Measurements from ENCODE around the gene TBCD.

Gene TBCD

GRCh38 chr17:82878527-82878926 lies 126.7 kb downstream of the TBCD start:
- TF ChIP-seq CTCF (IDR thresholded peaks at IDR 0.05; ENCODE audit: extremely low read depth, insufficient read depth, missing control alignments) = no peak
- in situ Hi-C loops (cut with MboI; ENCODE audit: low pct_unique_long_range_greater_than_20kb, low sequenced_read_pairs, unreplicated experiment) = no loop called here
- DNase-seq (ENCODE audit: low spot score) = no peak

DNA sequence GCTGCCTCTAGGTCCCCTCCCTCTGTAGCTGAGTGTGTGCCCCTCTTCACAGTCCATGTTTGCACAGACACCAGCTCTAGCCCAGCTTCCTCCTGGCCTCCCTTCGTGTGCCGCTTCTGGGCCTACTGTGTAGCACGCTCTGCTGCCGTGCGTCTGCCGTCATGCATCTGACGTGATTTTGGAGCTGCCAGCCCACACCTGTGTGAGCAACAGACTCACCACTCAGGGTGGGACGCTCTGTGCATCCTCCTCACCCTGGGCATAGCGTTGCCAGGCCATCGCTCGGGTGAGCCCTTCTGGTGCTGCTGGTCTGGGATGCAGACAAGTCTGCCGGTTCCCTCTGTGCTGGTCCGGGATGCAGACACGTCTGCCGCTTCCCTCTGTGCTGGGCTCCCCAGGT lies 127.4 kb downstream of the TBCD start:
- no peak for TF ChIP-seq CTCF (IDR thresholded peaks at IDR 0.05; ENCODE audit: extremely low read depth, insufficient read depth, missing control alignments)
- no peak for DNase-seq (ENCODE audit: low spot score)
- in situ Hi-C loops (cut with MboI; ENCODE audit: low pct_unique_long_range_greater_than_20kb, low sequenced_read_pairs, unreplicated experiment) = no loop called here

DNA sequence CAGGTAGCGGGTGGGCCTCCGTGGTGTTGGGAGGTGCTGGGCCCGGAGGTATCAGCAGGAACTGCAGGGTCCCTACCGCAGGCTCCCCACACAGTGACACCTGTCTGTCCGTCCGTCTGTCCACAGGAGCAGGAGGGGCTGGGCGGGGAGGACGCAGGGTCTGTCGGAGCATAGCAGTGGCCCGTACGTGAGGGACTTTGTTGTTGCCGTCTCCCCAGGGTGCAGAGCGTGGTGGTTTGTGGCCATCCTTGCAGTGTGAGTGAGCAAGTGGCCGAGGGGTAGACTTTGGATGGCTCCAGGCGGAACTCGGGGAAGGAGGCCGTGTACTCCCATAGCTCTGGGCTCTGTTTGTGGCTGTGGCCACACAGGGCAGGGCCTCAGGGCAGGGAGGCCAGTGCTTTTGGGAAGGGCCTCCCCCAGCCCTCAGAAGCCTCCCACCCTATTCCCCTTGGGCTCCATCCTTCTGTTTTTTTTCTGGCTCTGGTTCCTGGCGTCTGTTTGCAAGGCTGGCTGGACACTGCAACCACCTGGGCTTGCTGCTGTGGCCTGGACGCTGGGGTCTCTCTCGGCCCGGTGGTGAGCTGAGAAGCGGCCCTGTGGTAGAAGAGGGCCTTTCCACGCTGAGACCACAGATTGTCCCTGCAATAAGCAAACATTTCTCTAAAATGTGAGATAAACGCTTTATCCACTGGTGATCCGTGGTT lies 128.9 kb downstream of the TBCD start:
- DNase-seq (ENCODE audit: low spot score) = no peak
- TF ChIP-seq CTCF (IDR thresholded peaks at IDR 0.05; ENCODE audit: extremely low read depth, insufficient read depth, missing control alignments) = no peak
- in situ Hi-C loops (cut with MboI; ENCODE audit: low pct_unique_long_range_greater_than_20kb, low sequenced_read_pairs, unreplicated experiment) = no loop called here

DNA sequence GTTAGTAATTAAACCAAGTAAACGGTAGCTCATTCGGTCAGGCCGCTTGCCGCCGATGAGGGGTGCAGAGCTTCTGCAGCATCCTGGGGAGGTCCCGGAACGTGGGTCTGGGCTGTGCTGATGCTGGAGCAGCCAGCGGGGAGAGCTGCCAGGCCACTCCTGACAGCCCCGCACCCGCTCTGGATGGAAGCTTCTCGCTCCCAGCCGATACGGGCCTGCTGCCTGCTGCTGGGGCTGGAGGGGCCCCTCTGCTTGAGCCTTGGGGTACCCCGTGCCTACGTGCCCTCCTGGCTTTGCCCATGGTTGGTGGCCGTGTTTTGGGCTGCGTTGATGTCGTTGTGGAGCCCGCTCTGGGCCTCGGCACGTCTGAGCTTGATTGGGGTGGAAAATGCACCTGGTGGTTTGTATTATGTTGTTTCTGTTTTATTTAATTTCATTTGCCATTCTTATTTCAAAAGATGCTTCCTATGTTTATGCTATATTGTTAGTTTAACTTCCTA lies 129.5 kb downstream of the TBCD start:
- no peak for TF ChIP-seq CTCF (IDR thresholded peaks at IDR 0.05; ENCODE audit: extremely low read depth, insufficient read depth, missing control alignments)
- in situ Hi-C loops (cut with MboI; ENCODE audit: low pct_unique_long_range_greater_than_20kb, low sequenced_read_pairs, unreplicated experiment) = no loop called here
- no peak for DNase-seq (ENCODE audit: low spot score)

GRCh38 chr17:82881900-82882714 lies 130.2 kb downstream of the TBCD start:
- no peak for DNase-seq (ENCODE audit: low spot score)
- in situ Hi-C loops (cut with MboI; ENCODE audit: low pct_unique_long_range_greater_than_20kb, low sequenced_read_pairs, unreplicated experiment) = no loop called here
- no peak for TF ChIP-seq CTCF (IDR thresholded peaks at IDR 0.05; ENCODE audit: extremely low read depth, insufficient read depth, missing control alignments)

- in situ Hi-C loops (cut with MboI; ENCODE audit: low pct_unique_long_range_greater_than_20kb, low sequenced_read_pairs, unreplicated experiment) = no loop called here
- TF ChIP-seq CTCF (IDR thresholded peaks at IDR 0.05; ENCODE audit: extremely low read depth, insufficient read depth, missing control alignments) = no peak
- DNase-seq (ENCODE audit: low spot score) = no peak
Observed at GRCh38 chr17:82882715-82883418, 131.0 kb downstream of the TBCD start.

Measured in GM13977 (cell line).